ENCODE results near the gene SLC27A5.

DNA sequence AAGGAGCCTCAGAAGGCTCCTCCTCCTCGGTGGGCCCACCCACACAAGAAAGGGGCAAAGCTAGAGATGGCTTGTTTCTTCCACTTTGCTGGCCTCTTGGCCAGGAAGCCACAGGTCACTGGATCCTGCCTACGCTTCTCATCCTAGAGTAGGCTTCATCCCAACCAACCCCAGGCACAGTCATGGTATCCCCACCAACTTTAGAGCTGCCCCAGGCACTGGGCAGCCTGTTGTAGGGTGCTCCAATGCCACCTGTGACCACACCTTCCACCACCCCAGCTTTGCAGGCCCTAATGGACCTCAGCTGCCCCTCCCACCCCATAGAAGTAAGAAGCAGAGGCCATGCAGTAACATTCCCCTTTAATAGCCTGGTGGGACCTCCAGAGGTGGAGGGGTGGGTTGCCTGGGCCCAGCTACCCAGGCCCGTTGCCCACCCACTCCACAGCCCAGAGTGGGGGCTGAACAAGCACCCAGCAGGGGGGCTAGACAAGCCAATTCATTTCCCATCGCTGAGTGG lies 43.6 kb upstream of the SLC27A5 start:
- TF ChIP-seq, protein P1, sequence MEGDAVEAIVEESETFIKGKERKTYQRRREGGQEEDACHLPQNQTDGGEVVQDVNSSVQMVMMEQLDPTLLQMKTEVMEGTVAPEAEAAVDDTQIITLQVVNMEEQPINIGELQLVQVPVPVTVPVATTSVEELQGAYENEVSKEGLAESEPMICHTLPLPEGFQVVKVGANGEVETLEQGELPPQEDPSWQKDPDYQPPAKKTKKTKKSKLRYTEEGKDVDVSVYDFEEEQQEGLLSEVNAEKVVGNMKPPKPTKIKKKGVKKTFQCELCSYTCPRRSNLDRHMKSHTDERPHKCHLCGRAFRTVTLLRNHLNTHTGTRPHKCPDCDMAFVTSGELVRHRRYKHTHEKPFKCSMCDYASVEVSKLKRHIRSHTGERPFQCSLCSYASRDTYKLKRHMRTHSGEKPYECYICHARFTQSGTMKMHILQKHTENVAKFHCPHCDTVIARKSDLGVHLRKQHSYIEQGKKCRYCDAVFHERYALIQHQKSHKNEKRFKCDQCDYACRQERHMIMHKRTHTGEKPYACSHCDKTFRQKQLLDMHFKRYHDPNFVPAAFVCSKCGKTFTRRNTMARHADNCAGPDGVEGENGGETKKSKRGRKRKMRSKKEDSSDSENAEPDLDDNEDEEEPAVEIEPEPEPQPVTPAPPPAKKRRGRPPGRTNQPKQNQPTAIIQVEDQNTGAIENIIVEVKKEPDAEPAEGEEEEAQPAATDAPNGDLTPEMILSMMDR (IDR thresholded peaks at IDR 0.05): no peak
- no peak for TF ChIP-seq POLR2A (IDR thresholded peaks at IDR 0.05)

All from tibial nerve (tissue), 3 donors.